Fibroblast of lung (primary cell): Measurements from ENCODE around the gene UMPS.
"Not testable (repeated sequence)": the region's sequence is repeated elsewhere in the genome, so short reads cannot be mapped to it uniquely, and the experiment has no call there.

ENCODE experiments used
- EZH2 ChIP-seq: IDR thresholded peaks from 2 replicates; pipeline ENCODE4 v1.5.1; 2012; ENCODE audit warnings: low read length, control low read depth, mild to moderate bottlenecking; ENCODE audit errors: missing control alignments
- TF ChIP-seq, protein P1 (sequence below), 2 donors: IDR thresholded peaks in 1 of 2; conservative IDR thresholded peaks in 1 of 2; 1 replicate in 1 of 2; 2 replicates in 1 of 2; pipeline ENCODE4 v1.5.1; 2011 to 2012; ENCODE audit warnings: low read length in 2 of 2, control low read depth in 1 of 2, inconsistent platforms in 1 of 2, low read depth in 1 of 2, mild to moderate bottlenecking in 1 of 2

GRCh38 chr3:124757926-124758325, 27.7 kb downstream of the UMPS start:
- TF ChIP-seq, protein P1, sequence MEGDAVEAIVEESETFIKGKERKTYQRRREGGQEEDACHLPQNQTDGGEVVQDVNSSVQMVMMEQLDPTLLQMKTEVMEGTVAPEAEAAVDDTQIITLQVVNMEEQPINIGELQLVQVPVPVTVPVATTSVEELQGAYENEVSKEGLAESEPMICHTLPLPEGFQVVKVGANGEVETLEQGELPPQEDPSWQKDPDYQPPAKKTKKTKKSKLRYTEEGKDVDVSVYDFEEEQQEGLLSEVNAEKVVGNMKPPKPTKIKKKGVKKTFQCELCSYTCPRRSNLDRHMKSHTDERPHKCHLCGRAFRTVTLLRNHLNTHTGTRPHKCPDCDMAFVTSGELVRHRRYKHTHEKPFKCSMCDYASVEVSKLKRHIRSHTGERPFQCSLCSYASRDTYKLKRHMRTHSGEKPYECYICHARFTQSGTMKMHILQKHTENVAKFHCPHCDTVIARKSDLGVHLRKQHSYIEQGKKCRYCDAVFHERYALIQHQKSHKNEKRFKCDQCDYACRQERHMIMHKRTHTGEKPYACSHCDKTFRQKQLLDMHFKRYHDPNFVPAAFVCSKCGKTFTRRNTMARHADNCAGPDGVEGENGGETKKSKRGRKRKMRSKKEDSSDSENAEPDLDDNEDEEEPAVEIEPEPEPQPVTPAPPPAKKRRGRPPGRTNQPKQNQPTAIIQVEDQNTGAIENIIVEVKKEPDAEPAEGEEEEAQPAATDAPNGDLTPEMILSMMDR (conservative IDR thresholded peaks at IDR 0.05 in 1 of 2, IDR thresholded peaks at IDR 0.05 in 1 of 2; ENCODE audit: low read depth in 1 of 2, low read length in 2 of 2): not testable (repeated sequence)
- not testable (repeated sequence) for TF ChIP-seq EZH2
